ENCODE data around the gene TBC1D4. TPM values are rescaled to one million over a fixed set of nuclear protein-coding genes. Genes with fewer than 3 reads are reported as not detected.

Gene TBC1D4
- total RNA-seq, 1 experiment from 2014 or later = 5.5 TPM

- in situ Hi-C loops (cut with HindIII; ENCODE audit: low pct_unique_long_range_greater_than_20kb, low sequenced_read_pairs) = no loop called here
- DNase-seq (ENCODE audit: low read depth, low spot score) = no peak
- Histone ChIP-seq H3K27me3 (ENCODE audit: control insufficient read depth, insufficient read depth, low read length) (no peaks in the 10 kb centered on the region), H3K9me3 (ENCODE audit: control insufficient read depth, insufficient read depth, low read depth, low read length) (no peaks in the 10 kb centered on the region), H3K36me3 (ENCODE audit: control insufficient read depth, insufficient read depth, low read length) (no peaks in the 10 kb centered on the region), H3K27ac (ENCODE audit: low read length) (no peak overlapping the region), H3K4me1 (ENCODE audit: control insufficient read depth, insufficient read depth, low read length) (no peaks in the 10 kb centered on the region), H3K4me3 (ENCODE audit: low read depth in 2 of 2, low read length in 2 of 2) (no peak overlapping the region)
- TF ChIP-seq CTCF (IDR thresholded peaks at IDR 0.05) (no peak), POLR2AphosphoS5 (IDR thresholded peaks at IDR 0.05; ENCODE audit: low read depth, low read length) (no peak), TCF7L2 (IDR thresholded peaks at IDR 0.05; ENCODE audit: low read depth, low read length) (no peak), SIN3A (IDR thresholded peaks at IDR 0.05; ENCODE audit: borderline replicate concordance, insufficient read depth, low read depth, low read length) (no peak)
- POLR2A ChIA-PET = no interaction called here
- no TSS peak for BruUV-seq (replicated peaks)
- CTCF ChIA-PET = no interaction called here
- intact Hi-C loops (cut with micrococcal nuclease; ENCODE audit: unreplicated experiment) = no loop called here
- ATAC-seq = no peak
These were observed 56.6 kb downstream of the TBC1D4 start for GRCh38 chr13:75425216-75426009.

GRCh38 chr13:75423946-75424345 is 58.0 kb downstream of the TBC1D4 start:
- no peak for TF ChIP-seq SIN3A (IDR thresholded peaks at IDR 0.05; ENCODE audit: borderline replicate concordance, insufficient read depth, low read depth, low read length)
- TF ChIP-seq REST (IDR thresholded peaks at IDR 0.05; ENCODE audit: insufficient read depth in 1 of 2, low read depth in 2 of 2, low read length in 1 of 2) = no peak
- TF ChIP-seq CTCF (IDR thresholded peaks at IDR 0.05) = no peak
- TF ChIP-seq TCF7L2 (IDR thresholded peaks at IDR 0.05; ENCODE audit: low read depth, low read length) = no peak
- TF ChIP-seq POLR2AphosphoS5 (IDR thresholded peaks at IDR 0.05; ENCODE audit: low read depth, low read length) = no peak
- H3K9me3 ChIP-seq (ENCODE audit: control insufficient read depth, insufficient read depth, low read depth, low read length) = no peaks in the 10 kb centered on the region
- ATAC-seq (no peak), DNase-seq (ENCODE audit: low read depth, low spot score) (no peak)
- POLR2A ChIA-PET = no interaction called here
- no peak overlapping the region for H3K4me3 ChIP-seq (ENCODE audit: low read depth in 2 of 2, low read length in 2 of 2)
- H3K4me1 ChIP-seq (ENCODE audit: control insufficient read depth, insufficient read depth, low read length) = no peaks in the 10 kb centered on the region
- no peaks in the 10 kb centered on the region for H3K36me3 ChIP-seq (ENCODE audit: control insufficient read depth, insufficient read depth, low read length)
- BruUV-seq (replicated peaks) = no TSS peak
- intact Hi-C loops (cut with micrococcal nuclease; ENCODE audit: unreplicated experiment) (no loop called here), in situ Hi-C loops (cut with HindIII; ENCODE audit: low pct_unique_long_range_greater_than_20kb, low sequenced_read_pairs) (no loop called here)
- CTCF ChIA-PET = no interaction called here
- no peak overlapping the region for H3K27ac ChIP-seq (ENCODE audit: low read length)
- H3K27me3 ChIP-seq (ENCODE audit: control insufficient read depth, insufficient read depth, low read length) = no peaks in the 10 kb centered on the region

Measured in Panc1 (cell line).